Islet of Langerhans (tissue), 1 donor: ENCODE data around the gene C6orf62.
"Not testable (repeated sequence)": the region's sequence is repeated elsewhere in the genome, so short reads cannot be mapped to it uniquely, and the experiment has no call there.

Source experiments
- FAIRE-seq: peaks from one replicate; lab custom pipeline; 2011; peaks lifted over from hg19 to GRCh38; lab: Jason Lieb, UNC

Gene C6orf62

GRCh38 chr6:24666641-24667377, 52.1 kb downstream of the C6orf62 start, which contains the start of the genes ACOT13 and TDP2:
Gene ACOT13 (plus strand): TSS chr6:24667077. CDS start chr6:24667264, 187 bp downstream.
Gene TDP2 (minus strand): TSS chr6:24666899. CDS start chr6:24666862, 37 bp downstream.
- no peak for FAIRE-seq

GRCh38 chr6:24666097-24666640, 52.8 kb downstream of the C6orf62 start:
- no peak for FAIRE-seq

GRCh38 chr6:24664046-24664987, 54.6 kb downstream of the C6orf62 start:
- FAIRE-seq, result no peak

- no peak for FAIRE-seq
These were observed 55.8 kb downstream of the C6orf62 start for GRCh38 chr6:24663189-24663588.

DNA sequence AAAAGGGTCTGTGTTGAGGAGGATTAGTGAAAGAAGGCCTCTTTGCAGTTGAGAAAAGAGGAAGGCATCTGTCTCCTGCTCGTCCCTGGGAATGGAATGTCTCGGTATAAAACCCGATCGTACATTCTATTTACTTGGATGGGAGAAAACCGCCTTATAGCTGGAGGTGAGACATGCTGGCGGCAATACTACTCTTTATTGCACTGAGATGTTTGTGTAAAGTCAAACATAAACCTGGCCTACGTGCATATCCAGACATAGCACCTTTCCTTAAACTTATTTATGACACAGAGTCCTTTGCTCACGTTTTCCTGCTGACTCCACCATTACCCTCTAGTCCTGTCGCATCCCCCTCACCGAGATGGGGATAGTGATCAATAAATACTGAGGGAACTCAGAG, 56.7 kb downstream of the C6orf62 start:
- no peak for FAIRE-seq

DNA sequence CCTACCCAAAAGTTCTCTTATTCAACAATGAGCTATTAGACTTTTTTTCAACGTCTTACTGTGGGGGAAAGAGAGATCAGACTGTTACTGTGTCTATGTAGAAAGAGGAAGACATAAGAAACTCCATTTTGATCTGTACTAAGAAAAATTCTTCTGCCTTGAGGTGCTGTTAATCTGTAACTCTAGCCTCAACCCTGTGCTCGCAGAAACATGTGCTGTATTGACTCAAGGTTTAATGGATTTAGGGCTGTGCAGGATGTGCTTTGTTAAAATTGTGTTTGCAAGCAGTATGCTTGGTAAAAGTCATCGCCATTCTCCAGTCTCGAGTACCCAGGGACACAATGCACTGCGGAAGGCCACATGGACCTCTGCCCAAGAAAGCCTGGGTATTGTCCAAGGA, 57.2 kb downstream of the C6orf62 start:
- not testable (repeated sequence) for FAIRE-seq

DNA sequence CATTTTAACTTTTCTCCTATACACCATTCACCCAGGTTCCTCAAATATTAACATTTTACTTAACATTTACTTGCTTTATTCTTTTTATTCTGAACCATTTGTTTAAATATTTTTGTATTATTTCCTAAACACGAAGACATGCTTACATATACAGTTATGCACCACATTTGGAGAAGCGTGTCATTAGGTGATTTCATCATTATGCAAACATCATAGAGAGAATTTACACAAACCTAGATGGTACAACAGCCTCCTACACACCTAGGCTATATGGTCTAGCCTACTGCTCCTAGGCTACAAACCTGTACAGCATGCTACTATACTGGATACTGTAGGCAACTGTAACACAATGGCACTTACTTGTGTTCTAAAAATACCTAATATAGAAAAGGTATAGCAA, 58.8 kb downstream of the C6orf62 start:
- no peak for FAIRE-seq

DNA sequence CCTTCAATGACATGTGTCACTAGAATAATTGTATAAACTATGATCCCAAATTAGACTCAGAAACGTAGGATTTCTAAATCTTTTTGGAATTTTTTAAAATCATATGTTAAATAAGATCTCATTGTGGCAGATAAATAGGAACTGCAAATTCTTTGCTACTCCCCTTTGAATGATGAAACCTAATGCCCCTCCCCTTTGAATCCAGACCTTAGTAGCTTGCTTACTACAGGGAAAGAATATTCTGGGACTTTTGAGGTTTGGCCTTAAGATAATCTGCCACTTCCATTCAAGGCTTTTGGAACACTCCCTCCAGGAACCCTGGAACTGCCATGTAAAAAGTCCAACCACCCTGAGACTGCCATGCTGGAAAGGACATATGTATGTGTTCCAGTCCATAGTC, 59.4 kb downstream of the C6orf62 start:
- FAIRE-seq, result no peak

- no peak for FAIRE-seq
These were observed 60.1 kb downstream of the C6orf62 start for GRCh38 chr6:24658573-24659560.

DNA sequence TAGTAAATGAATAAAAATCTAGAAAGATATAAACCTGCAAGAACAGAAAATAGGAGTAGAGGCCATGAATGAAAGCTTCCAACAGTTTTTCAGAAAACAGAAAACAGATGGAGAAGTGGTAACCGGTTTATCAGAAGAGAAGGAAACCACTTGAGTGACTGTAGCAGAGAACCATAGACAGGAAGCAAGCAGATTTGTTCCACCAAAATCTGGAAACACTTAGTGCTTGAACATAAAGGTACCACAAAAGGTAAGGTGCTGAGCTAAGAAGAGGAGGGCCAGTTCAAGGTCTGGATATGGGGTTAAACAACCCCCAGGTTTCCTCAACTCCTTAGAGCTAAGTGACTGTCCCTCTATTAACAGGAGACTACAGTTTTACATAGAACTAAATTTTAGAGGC, 63.7 kb downstream of the C6orf62 start:
- no peak for FAIRE-seq
